Glomerular visceral epithelial cell (primary cell): ENCODE measurements around the gene TEKT3.

ENCODE experiments used
- DNase-seq: peaks from one replicate; pipeline ENCODE4 v3.0.0-alpha.2; 2016; ENCODE audit errors: extremely low spot score

TEKT3 gene

GRCh38 chr17:15350777-15351477 is 9.5 kb upstream of the TEKT3 start:
- no peak for DNase-seq

DNA sequence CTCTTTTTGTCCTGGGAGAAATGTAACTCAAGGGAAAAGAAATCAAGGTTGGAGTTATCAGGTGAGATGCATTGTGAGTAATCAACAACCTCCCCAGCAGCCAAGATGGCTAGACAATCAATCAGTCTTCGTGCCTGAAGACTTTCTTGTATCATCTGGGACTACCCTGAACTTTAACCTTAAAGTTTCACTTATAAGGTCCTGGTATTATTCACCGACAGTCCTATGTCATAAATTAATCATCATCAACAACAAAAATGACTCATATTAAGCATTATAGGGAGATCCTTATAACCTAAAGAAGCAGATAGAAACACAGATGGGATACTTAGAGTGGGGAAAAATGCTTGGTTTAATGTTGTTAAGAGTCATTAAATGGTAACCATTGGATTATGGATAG is 7.7 kb upstream of the TEKT3 start:
- DNase-seq: no peak

DNA sequence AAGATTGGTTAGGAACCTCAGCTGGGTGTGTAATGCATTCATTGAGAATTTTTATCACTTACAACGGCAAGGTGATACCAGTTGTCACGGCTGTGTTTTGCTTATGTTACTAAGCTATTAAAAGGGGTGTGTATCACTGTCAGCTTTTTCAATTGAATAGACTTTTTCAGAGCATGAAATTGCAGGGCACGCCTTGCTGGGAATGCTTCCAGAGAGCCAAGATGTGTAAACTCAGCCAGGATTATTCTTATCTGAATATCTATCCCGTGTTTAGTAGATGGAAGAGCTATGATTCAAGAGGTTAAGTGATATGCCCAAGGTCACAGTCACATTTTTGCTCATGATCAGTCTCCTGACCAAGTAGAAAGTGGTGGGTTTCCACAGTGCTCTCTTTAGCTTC is 6.6 kb upstream of the TEKT3 start:
- DNase-seq: no peak

DNA sequence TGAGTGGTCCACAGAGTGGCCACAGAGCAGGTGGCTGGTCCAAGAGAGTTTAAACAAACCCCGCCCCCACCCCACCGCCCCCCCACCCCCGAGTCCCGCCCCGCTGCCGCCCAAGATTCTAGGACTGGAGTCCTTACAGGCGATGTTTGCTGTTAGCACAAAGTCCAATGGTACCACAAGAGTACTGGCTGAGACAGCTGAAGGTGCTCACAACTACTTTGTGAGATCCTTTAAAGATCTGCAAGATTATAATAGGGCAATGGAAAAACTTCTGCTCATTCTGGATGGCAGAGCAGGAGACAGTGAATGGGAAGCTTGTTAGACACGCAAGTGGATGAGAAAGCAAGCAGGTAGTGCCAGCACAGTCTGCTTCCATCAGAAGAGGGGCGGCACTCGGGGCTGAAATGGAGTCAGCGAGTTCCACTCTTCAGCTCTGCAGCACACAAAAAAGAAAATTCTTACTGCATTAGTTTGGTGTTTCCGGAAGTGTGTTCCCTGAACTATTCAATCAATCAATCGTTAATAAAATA is 4.7 kb upstream of the TEKT3 start:
- no peak for DNase-seq

DNA sequence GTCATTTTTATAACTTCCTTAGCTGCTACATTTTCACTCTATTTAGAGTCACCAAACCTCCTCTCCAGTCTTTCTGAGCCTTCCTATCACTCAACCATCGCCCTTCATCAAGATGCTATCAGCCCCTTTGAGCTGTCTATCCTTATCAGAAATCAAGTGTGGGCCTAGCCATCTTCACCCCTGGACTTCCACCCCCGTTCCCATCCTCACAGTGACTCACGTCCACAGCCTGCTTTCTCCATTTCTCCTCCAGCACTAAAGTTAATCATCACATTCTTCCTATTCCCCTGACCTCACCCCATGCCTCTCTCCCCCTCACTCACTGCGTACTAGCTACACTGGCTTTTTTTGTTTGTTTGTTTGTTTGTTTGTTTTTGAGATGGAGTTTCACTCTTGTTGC is 2.4 kb upstream of the TEKT3 start:
- peak; percentile 37 for DNase-seq

DNA sequence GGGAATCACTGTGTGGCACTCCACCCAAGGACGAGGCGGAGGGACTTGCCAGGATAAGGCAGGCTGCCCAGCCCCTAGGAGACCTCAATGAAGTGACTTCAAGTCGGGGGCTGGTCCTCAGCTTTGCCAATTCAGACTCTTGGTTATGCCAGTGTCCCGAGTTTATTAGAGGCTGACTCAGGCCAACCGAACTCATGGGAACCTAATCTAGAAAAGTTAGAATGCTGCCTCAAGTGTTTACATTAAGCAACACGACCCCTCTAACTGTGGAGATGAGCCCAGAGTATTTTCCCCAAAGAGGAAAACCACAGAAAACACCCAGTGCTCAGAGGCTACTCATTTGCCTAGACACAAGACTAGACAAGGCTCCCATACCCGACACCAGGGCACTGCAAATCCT is 1.1 kb upstream of the TEKT3 start:
- DNase-seq: no peak

DNA sequence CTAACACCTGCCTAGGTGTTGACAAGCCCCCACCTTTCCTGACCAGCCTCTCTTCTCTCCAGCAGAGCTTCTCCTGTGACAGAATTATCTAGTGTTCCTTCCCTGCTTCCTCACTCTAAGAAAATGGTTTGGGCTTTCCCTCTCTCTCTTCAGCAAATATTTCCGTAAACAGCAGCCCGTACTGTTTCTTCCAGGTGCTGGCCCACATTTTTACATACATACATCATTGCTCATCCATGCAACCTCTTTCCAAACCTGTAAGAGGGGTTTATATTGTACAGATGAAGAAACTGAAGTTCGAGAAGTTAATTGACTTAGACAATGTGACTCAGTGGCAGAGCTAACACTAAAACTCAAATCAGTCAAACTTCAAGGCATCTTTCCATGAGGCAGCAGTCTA is 569 bp upstream of the TEKT3 start:
- no peak for DNase-seq

DNA sequence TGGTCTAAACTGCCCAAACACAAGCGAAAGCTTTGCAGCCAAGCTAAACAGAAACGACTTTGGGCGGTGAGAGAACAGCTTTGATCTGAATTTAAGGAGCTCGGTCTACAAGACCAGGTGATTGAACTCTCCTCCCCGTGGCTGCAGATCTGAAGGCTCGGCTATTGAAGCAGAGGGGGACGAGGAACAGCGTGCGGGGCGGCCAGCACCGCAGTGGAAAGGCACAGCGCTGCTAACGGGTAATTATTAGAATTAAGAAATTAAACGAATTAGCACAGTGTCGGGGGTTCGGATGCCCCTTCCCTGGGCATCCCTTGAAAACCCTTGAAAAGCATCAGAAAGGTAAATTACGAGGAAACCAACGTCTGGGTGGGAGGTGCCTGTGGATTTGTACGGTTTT is 431 bp downstream of the TEKT3 start:
- DNase-seq: no peak

- no peak for DNase-seq
These were observed 6.0 kb downstream of the TEKT3 start for GRCh38 chr17:15335446-15335845.

- DNase-seq: no peak
These were observed 7.1 kb downstream of the TEKT3 start for GRCh38 chr17:15334266-15334665.

- no peak for DNase-seq
These were observed 9.1 kb downstream of the TEKT3 start for GRCh38 chr17:15332338-15332737.

DNA sequence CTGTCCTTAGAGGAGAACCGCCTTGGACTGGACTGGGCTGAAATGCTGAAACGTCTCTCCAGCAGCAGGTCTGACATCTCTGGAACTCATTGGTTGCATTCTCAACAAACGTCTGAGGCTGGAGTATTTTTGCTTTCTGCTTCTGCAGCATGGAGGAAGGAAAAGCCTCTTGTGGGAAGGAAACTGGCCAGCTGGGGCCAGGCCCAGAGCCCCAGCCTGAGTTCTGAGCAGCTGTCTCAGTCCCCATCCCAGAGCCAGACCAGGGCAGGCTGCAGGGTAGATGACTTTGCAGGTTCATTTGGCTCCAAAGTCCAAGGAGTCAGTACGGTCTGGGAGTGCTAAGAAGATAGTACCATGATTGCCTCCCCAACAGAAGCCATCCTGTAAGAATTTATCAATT is 18.3 kb downstream of the TEKT3 start:
- no peak for DNase-seq

- DNase-seq: no peak
These were observed 19.7 kb downstream of the TEKT3 start for GRCh38 chr17:15321556-15322251.

GRCh38 chr17:15319452-15320010 is 21.9 kb downstream of the TEKT3 start:
- DNase-seq: no peak

- DNase-seq: no peak
These were observed 29.4 kb downstream of the TEKT3 start for GRCh38 chr17:15311996-15312395.

DNA sequence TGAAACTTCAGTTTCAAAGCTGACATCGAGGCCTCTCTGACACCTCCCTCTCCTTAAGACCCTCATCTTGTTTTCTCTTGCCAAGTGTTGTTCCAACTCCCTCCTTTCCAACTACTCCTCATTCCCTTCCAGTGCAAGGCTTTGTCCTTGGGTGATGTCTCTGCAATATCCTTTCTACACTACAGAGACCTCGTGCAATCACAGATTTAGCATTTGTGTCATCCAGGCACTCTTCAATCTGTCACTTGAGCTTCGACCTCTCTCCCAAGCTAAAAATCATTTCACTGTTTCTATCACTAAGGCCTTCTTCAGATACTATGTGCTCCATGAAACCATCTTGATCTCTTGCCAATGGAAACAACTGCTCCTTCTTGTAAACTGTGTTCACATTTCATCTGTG is 31.6 kb downstream of the TEKT3 start:
- no peak for DNase-seq

GRCh38 chr17:15309236-15309635 is 32.2 kb downstream of the TEKT3 start:
- no peak for DNase-seq

DNA sequence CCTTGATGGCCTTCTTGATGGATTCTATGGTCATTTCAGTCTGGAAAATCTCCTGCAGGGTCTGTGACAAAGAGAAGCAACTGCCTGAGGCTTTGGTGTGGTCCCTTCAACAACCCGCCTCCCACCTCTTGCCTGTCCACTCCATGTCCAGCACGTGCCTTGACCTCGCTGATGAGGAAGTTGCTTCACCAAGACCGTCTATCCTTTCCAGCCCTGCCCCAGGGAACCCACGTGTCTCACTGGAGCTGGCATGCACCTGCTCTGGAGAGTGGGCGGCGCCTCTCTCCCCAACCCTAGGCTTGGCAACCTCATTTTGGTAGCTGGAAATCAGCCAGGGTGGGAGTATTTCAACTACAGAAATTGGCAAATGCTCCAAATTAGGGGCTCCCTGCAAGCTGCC is 32.6 kb downstream of the TEKT3 start:
- DNase-seq: no peak

DNA sequence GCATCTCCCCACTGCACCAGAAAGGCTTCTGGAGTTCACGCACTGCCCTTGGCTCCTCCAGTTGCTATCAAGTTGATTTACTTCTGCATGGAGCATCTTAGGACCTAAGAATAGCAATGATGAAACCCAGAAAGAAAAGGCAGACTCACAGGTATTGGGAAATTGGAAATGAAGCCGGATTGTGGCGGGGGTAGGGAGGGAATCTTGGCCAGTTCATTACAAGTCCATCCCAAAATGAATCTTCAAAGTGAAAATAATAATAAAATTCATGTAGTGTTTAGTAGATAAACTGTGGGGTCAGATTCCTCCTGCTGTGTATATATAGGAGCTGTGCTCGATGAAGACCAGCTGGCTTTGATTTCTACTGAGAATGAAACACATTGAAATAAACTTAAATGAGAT is 33.7 kb downstream of the TEKT3 start:
- DNase-seq: no peak

DNA sequence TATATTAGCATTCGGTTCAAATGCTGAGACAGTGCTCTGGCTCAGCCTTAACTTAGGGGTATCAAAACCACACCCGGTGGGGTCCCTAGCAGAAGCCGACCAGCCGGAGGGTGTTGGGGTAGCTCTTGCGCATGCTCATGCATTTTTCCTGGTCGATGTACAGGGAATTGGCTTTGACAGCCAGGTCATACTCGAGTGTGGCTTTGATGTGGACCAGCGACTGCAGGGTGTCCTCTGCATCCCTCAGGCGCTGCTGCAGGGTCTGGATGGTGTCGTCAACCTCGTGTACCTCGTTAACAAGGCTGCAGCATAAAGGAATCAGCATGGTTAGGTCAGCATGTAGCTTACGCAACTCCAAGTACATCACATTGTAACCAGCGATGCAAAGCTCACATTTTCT is 37.5 kb downstream of the TEKT3 start:
- DNase-seq: no peak

- no peak for DNase-seq
These were observed 38.1 kb downstream of the TEKT3 start for GRCh38 chr17:15303268-15303667.

- DNase-seq: no peak
These were observed 39.6 kb downstream of the TEKT3 start for GRCh38 chr17:15301845-15302244.

DNA sequence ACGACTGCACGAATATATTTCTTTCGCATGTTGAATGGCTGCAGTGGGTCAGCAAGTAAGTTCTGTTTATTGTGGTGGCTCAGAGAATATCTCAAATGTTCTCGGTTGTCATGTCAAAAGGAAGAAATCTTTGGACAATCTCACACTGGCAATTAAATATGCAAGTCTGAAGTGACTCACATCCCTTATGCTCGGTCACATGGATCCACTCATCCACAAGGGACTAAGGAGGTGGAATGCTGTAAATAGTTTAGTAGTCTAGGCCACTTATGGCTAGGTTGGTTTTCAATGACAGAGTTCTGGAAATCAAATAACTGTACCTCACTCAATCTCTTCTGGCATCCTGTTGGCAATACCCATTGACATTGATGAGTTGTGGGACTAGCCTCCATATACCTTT is 43.2 kb downstream of the TEKT3 start:
- peak; percentile 26 for DNase-seq
